Measurements from ENCODE around the gene TMEM87B. TPM values are rescaled to one million over a fixed set of nuclear protein-coding genes. Genes with fewer than 3 reads are reported as not detected.

TMEM87B gene
- total and polyA plus RNA-seq, 10 of the 15 experiments (the other 5 are each of a cell fraction or from before 2014, with no cell fraction given): 5.7 to 20.6 (median 12.3) TPM

DNA sequence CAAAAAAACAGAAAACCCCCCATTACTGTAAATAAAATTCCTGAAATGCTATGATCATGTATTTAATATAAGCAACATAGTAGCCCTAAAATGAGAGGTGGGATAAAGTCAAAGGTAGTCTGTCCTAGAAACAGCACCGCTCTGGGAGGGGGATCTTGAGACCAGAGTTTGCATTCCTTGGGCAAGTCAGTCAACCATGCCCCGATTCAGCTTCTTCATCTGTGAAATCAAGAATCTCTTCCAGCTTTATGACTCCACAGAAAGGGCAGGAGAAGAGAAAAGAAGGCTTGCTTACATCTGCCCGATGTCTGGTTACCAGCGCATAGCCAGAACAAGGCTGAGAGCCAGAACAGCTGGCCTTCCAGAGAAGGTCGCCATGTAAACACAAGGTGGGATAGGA is 81.0 kb downstream of the TMEM87B start:
- Histone ChIP-seq H3K27ac (ENCODE audit: control insufficient read depth, insufficient read depth) (no peak overlapping the region), H3K36me3 (ENCODE audit: control insufficient read depth in 2 of 2, insufficient read depth in 2 of 2, low read length in 1 of 2) (no peaks in the 10 kb centered on the region), H3K9ac (ENCODE audit: control insufficient read depth, insufficient read depth, low read length) (no peak overlapping the region), H3K4me2 (ENCODE audit: control insufficient read depth, insufficient read depth) (no peak overlapping the region), H3K79me2 (ENCODE audit: control insufficient read depth, insufficient read depth, low read length) (no peaks in the 10 kb centered on the region), H3K4me1 (ENCODE audit: control insufficient read depth, insufficient read depth, low read length) (no peaks in the 10 kb centered on the region), H2AFZ (ENCODE audit: control insufficient read depth, low read depth, low read length) (no peak overlapping the region), H3K27me3 (replicated peaks in 1 of 2; ENCODE audit: control insufficient read depth in 2 of 2, insufficient read depth in 2 of 2, low read length in 1 of 2) (peaks cover 1 to 8% of the 10 kb centered on the region in 2 experiments; a peak in 2 of 4 replicates), H3K9me3 (replicated peaks; ENCODE audit: control insufficient read depth, insufficient read depth, low read length) (no peaks in the 10 kb centered on the region; the same call in 2 of the 3 replicates), H3K4me3 (no peak overlapping the region), H4K20me1 (ENCODE audit: control insufficient read depth, insufficient read depth) (no peaks in the 10 kb centered on the region)
- ATAC-seq (no peak), DNase-seq (ENCODE audit: low read depth, low spot score) (no peak), FAIRE-seq (no peak)
- WGBS (ENCODE audit: insufficient coverage, insufficient replicate concordance, low lambda C conversion rate, missing lambda C conversion rate): 63% methylated on average over 5 of the region's 5 CpGs
- RAD21 ChIA-PET (ENCODE audit: unreplicated experiment): no interaction called here
- POLR2A ChIA-PET: interaction anchor here (1.1 kb wide), 1 partner anchor 14 kb away, joined by 3 read pairs; no protein-coding TSS in a partner anchor
- BruUV-seq (replicated peaks): no TSS peak
- in situ Hi-C loops (cut with MboI): no loop called here
- TF ChIP-seq YY1 (IDR thresholded peaks at IDR 0.05; ENCODE audit: low read depth, low read length) (no peak), HDAC2 (IDR thresholded peaks at IDR 0.05) (no peak)
- SMC1A ChIA-PET (ENCODE audit: uncharacterized antibody, unreplicated experiment): interaction anchor here (1.5 kb wide), 1 partner anchor 14 kb away, joined by 4 read pairs; no protein-coding TSS in a partner anchor
- intact Hi-C loops (cut with micrococcal nuclease; ENCODE audit: unreplicated experiment): no loop called here
- CTCF ChIA-PET: no interaction called here

DNA sequence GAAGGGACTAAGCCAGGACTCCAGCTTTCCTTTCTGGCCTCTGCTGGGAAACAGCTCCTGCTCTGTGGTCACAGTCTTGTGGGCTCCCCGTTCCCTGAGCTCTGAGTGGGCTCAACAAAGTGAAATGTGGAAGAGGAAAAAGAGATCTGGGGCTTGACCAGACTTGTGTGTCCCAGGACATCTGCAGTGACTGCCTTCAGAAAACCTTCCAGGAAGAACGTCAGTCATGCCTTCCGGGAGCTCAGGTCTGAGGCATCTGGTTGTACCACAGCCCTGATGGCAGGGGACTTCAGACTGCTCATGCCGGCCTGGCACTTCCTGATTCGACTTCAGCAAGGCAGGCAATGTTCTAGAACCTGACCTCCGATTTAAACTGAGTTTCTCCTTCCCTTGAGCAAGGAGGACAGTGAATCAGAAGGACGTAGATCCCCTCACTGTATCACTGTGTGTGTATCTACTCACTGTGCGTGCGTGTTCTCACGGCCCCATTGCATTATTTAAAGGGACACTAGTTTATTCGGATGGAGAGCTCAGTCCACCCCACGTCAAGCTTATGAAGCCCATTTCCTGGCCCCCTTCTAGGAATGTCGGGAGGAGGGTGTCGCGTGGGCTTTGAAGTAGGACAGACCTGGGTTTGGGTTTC is 82.6 kb downstream of the TMEM87B start:
- WGBS (ENCODE audit: insufficient coverage, insufficient replicate concordance, low lambda C conversion rate, missing lambda C conversion rate): 54% methylated on average over 15 of the region's 15 CpGs
- H3K4me3 ChIP-seq: no peak overlapping the region
- intact Hi-C loops (cut with micrococcal nuclease; ENCODE audit: unreplicated experiment) (no loop called here), in situ Hi-C loops (cut with MboI) (no loop called here)
- no peaks in the 10 kb centered on the region for H4K20me1 ChIP-seq (ENCODE audit: control insufficient read depth, insufficient read depth)
- ChIA-PET RAD21 (ENCODE audit: unreplicated experiment) (interaction anchor here (1.5 kb wide), 1 partner anchor 74 kb away, joined by 3 read pairs; no protein-coding TSS in a partner anchor), SMC1A (ENCODE audit: uncharacterized antibody, unreplicated experiment) (interaction anchor here (0.6 to 1.0 kb wide), 3 partner anchors 15 to 422 kb away, joined by 3 read pairs; no protein-coding TSS in a partner anchor), POLR2A (no interaction called here), CTCF (no interaction called here)
- no peak overlapping the region for H3K9ac ChIP-seq (ENCODE audit: control insufficient read depth, insufficient read depth, low read length)
- no peaks in the 10 kb centered on the region for H3K79me2 ChIP-seq (ENCODE audit: control insufficient read depth, insufficient read depth, low read length)
- TF ChIP-seq, protein P1, sequence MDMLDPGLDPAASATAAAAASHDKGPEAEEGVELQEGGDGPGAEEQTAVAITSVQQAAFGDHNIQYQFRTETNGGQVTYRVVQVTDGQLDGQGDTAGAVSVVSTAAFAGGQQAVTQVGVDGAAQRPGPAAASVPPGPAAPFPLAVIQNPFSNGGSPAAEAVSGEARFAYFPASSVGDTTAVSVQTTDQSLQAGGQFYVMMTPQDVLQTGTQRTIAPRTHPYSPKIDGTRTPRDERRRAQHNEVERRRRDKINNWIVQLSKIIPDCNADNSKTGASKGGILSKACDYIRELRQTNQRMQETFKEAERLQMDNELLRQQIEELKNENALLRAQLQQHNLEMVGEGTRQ (IDR thresholded peaks at IDR 0.05; ENCODE audit: borderline replicate concordance, low read depth, low read length): no peak
- TF ChIP-seq RCOR1 (conservative IDR thresholded peaks at IDR 0.05; ENCODE audit: low read depth, low read length) (no peak), YY1 (IDR thresholded peaks at IDR 0.05; ENCODE audit: low read depth, low read length) (no peak), ZNF274 (IDR thresholded peaks at IDR 0.05; ENCODE audit: insufficient read depth, insufficient read length) (no peak), SPI1 (IDR thresholded peaks at IDR 0.05; ENCODE audit: borderline replicate concordance, insufficient read depth, low read depth, low read length) (0 out of 2 replicates have a peak, but pooled peaks have one; percentile 13), EZH2 (IDR thresholded peaks at IDR 0.05; ENCODE audit: borderline replicate concordance, control insufficient read depth, low read depth, low read length) (0 out of 2 replicates have a peak, but pooled peaks have one; percentile 21), BHLHE40 (IDR thresholded peaks at IDR 0.05; ENCODE audit: borderline replicate concordance in 1 of 2, low read depth in 2 of 2, low read length in 1 of 2) (no peak), HDAC6 (IDR thresholded peaks at IDR 0.05; ENCODE audit: unreplicated experiment) (no peak), CBFB (IDR thresholded peaks at IDR 0.05; ENCODE audit: low read depth) (no peak)
- no peaks in the 10 kb centered on the region; the same call in 2 of the 3 replicates for H3K9me3 ChIP-seq (replicated peaks; ENCODE audit: control insufficient read depth, insufficient read depth, low read length)
- no TSS peak for BruUV-seq (replicated peaks)
- H3K4me1 ChIP-seq (ENCODE audit: control insufficient read depth, insufficient read depth, low read length): no peaks in the 10 kb centered on the region
- ATAC-seq: peak; percentile 63
- peaks cover 1 to 8% of the 10 kb centered on the region in 2 experiments; a peak in 2 of 4 replicates for H3K27me3 ChIP-seq (replicated peaks in 1 of 2; ENCODE audit: control insufficient read depth in 2 of 2, insufficient read depth in 2 of 2, low read length in 1 of 2)
- no peak for DNase-seq (ENCODE audit: low read depth, low spot score)
- no peak overlapping the region for H3K27ac ChIP-seq (ENCODE audit: control insufficient read depth, insufficient read depth)
- no peak for FAIRE-seq
- H2AFZ ChIP-seq (ENCODE audit: control insufficient read depth, low read depth, low read length): peak overlapping the region; percentile 3
- H3K4me2 ChIP-seq (ENCODE audit: control insufficient read depth, insufficient read depth): no peak overlapping the region; the same call in 1 of the 2 replicates
- H3K36me3 ChIP-seq (ENCODE audit: control insufficient read depth in 2 of 2, insufficient read depth in 2 of 2, low read length in 1 of 2): no peaks in the 10 kb centered on the region
